Neural progenitor cell (in vitro differentiated cells): ENCODE measurements around the gene SYT1. TPM values are rescaled to one million over a fixed set of nuclear protein-coding genes. Genes with fewer than 3 reads are reported as not detected.

Source experiments
- DNase-seq: peaks from one replicate; pipeline ENCODE4 v3.0.0-alpha.2; 2016; ENCODE audit warnings: low spot score
- H2AFZ ChIP-seq: fragments of 200-600 bp; sonication (generic); replicated peaks from 2 replicates; pipeline ENCODE4 v1.6.1; 2016; ENCODE audit warnings: antibody characterized with exemption
- H3F3A ChIP-seq: fragments of 200-600 bp; sonication (generic); 2 replicates; pipeline ENCODE4 v1.6.1; 2016; ENCODE audit warnings: antibody characterized with exemption, low read depth
- H3K27ac ChIP-seq: fragments of 200-600 bp; sonication (generic); 2 replicates; pipeline ENCODE4 v1.5.1; 2016; ENCODE audit warnings: mild to moderate bottlenecking
- H3K27me3 ChIP-seq: fragments of 200-600 bp; sonication (generic); 2 replicates; pipeline ENCODE4 v1.6.1; 2016; ENCODE audit warnings: mild to moderate bottlenecking, moderate library complexity
- H3K36me3 ChIP-seq: fragments of 200-600 bp; sonication (generic); 2 replicates; pipeline ENCODE4 v1.5.1; 2016
- H3K4me1 ChIP-seq: fragments of 200-600 bp; sonication (generic); 2 replicates; pipeline ENCODE4 v1.6.1; 2016; ENCODE audit warnings: mixed run types
- H3K4me2 ChIP-seq: fragments of 200-600 bp; sonication (generic); 2 replicates; pipeline ENCODE4 v1.6.1; 2016
- H3K4me3 ChIP-seq: fragments of 200-600 bp; sonication (generic); 2 replicates; pipeline ENCODE4 v1.5.1; 2016
- H3K79me2 ChIP-seq: fragments of 200-600 bp; sonication (generic); 2 replicates; pipeline ENCODE4 v1.6.1; 2016; ENCODE audit warnings: low read depth
- H3K9ac ChIP-seq: fragments of 200-600 bp; sonication (generic); 2 replicates; pipeline ENCODE4 v1.6.1; 2016
- H3K9me3 ChIP-seq: fragments of 200-600 bp; sonication (generic); 2 replicates; pipeline ENCODE4 v1.5.1; 2016; ENCODE audit warnings: low read depth
- H4K20me1 ChIP-seq: fragments of 200-600 bp; sonication (generic); 2 replicates; pipeline ENCODE4 v1.6.1; 2016; ENCODE audit warnings: low read depth
- H3K27ac Mint-ChIP-seq: 3 replicates; pipeline ENCODE4 v1.8.0; 2021; ENCODE audit warnings: mixed read lengths
- H3K27me3 Mint-ChIP-seq: 2 replicates; pipeline ENCODE4 v1.8.0; 2022; ENCODE audit warnings: low read depth, mild to moderate bottlenecking, inconsistent platforms, moderate library complexity, mixed read lengths; ENCODE audit not compliant: insufficient read depth
- H3K36me3 Mint-ChIP-seq: 3 replicates; pipeline ENCODE4 v1.8.0; 2021; ENCODE audit warnings: mixed read lengths
- H3K4me1 Mint-ChIP-seq: 3 replicates; pipeline ENCODE4 v1.8.0; 2021; ENCODE audit warnings: mixed read lengths
- H3K4me3 Mint-ChIP-seq: 3 replicates; pipeline ENCODE4 v1.8.0; 2021; ENCODE audit warnings: mild to moderate bottlenecking, moderate library complexity, mixed read lengths
- H3K9me3 Mint-ChIP-seq: 3 replicates; pipeline ENCODE4 v1.8.0; 2020; ENCODE audit warnings: mixed read lengths
- CTCF ChIP-seq: fragments of 200-600 bp; sonication (generic); IDR thresholded peaks from 2 replicates; pipeline ENCODE4 v1.5.1; 2017; ENCODE audit warnings: antibody characterized with exemption, mild to moderate bottlenecking
- EZH2 ChIP-seq: fragments of 200-600 bp; sonication (generic); IDR thresholded peaks from 2 replicates; pipeline ENCODE4 v1.6.1; 2017; ENCODE audit warnings: antibody characterized with exemption, mild to moderate bottlenecking, moderate library complexity
- EZH2phosphoT487 ChIP-seq: fragments of 200-600 bp; sonication (generic); IDR thresholded peaks from 2 replicates; pipeline ENCODE4 v1.6.1; 2017; ENCODE audit warnings: antibody characterized with exemption
- total RNA-seq: library from RNA; depleted of rRNA; stranded (reverse); fragments of >200 nt; gene quantifications from 2 replicates; pipeline ENCODE4 v1.2.3, GENCODE V29; 2015; ENCODE audit warnings: low replicate concordance

The SYT1 gene
- total RNA-seq, 1 donor from 2014 or later = 36.9 TPM

DNA sequence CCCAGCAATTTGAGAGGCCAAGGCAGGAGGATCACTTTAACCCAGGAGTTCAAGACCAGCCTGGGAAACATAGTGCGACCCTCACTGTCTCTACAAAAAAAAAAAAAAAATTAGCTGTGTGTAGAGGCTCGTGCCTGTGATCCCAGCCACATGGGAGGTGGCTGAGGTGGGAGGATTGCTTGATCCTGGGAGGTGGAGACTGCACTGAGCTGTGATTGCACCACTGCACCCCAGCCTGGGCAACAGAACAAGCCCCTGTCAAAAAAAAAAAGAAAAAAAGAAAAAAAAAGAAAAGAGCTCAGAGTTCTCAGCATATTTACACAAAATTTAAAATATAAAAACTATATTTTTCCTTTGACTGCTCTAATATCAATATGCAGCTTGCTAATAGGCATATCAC, 260.8 kb downstream of the SYT1 start:
- no peak overlapping the region for H3K27ac ChIP-seq
- no peaks in the 10 kb centered on the region for H3K9me3 Mint-ChIP-seq
- no peaks in the 10 kb centered on the region for H3K36me3 ChIP-seq
- DNase-seq = no peak
- TF ChIP-seq EZH2 = no peak
- no peak for TF ChIP-seq EZH2phosphoT487
- no peak for TF ChIP-seq CTCF
- no peaks in the 10 kb centered on the region for H3K27me3 Mint-ChIP-seq
- no peaks in the 10 kb centered on the region for H3K27me3 ChIP-seq
- H3K4me2 ChIP-seq = no peak overlapping the region
- no peaks in the 10 kb centered on the region for H3K4me1 Mint-ChIP-seq
- no peak overlapping the region for H3K4me3 ChIP-seq
- no peaks in the 10 kb centered on the region for H4K20me1 ChIP-seq
- peaks cover 7% of the 10 kb centered on the region for H3K79me2 ChIP-seq
- H3K27ac Mint-ChIP-seq = no peak overlapping the region
- H2AFZ ChIP-seq = no peak overlapping the region
- no peaks in the 10 kb centered on the region for H3K9me3 ChIP-seq
- no peak overlapping the region for H3K9ac ChIP-seq
- no peaks in the 10 kb centered on the region for H3K36me3 Mint-ChIP-seq
- H3K4me3 Mint-ChIP-seq = no peak overlapping the region
- no peaks in the 10 kb centered on the region for H3F3A ChIP-seq
- peaks cover under 1% of the 10 kb centered on the region for H3K4me1 ChIP-seq

- Histone ChIP-seq H3K36me3 (no peaks in the 10 kb centered on the region), H3F3A (no peaks in the 10 kb centered on the region), H3K27ac (no peak overlapping the region), H3K27me3 (no peaks in the 10 kb centered on the region), H3K4me1 (no peaks in the 10 kb centered on the region), H3K4me2 (no peak overlapping the region), H2AFZ (no peak overlapping the region), H4K20me1 (no peaks in the 10 kb centered on the region), H3K9me3 (no peaks in the 10 kb centered on the region), H3K9ac (no peak overlapping the region), H3K4me3 (no peak overlapping the region), H3K79me2 (no peaks in the 10 kb centered on the region)
- DNase-seq = no peak
- Mint-ChIP-seq H3K9me3 (no peaks in the 10 kb centered on the region), H3K27me3 (no peaks in the 10 kb centered on the region), H3K27ac (no peak overlapping the region), H3K36me3 (no peaks in the 10 kb centered on the region), H3K4me3 (no peak overlapping the region), H3K4me1 (no peaks in the 10 kb centered on the region)
- TF ChIP-seq EZH2phosphoT487 = no peak
- TF ChIP-seq EZH2 = no peak
- no peak for TF ChIP-seq CTCF
Observed at GRCh38 chr12:79127271-79127751, 262.7 kb downstream of the SYT1 start.

GRCh38 chr12:79128956-79129355, 264.4 kb downstream of the SYT1 start:
- Mint-ChIP-seq H3K27ac (no peak overlapping the region), H3K27me3 (no peaks in the 10 kb centered on the region), H3K9me3 (no peaks in the 10 kb centered on the region), H3K36me3 (no peaks in the 10 kb centered on the region), H3K4me1 (no peaks in the 10 kb centered on the region), H3K4me3 (no peak overlapping the region)
- Histone ChIP-seq H2AFZ (no peak overlapping the region), H3K27me3 (no peaks in the 10 kb centered on the region), H3K4me1 (no peaks in the 10 kb centered on the region), H3K36me3 (no peaks in the 10 kb centered on the region), H3K27ac (no peak overlapping the region), H3K9ac (no peak overlapping the region), H3K9me3 (no peaks in the 10 kb centered on the region), H3K79me2 (no peaks in the 10 kb centered on the region), H3K4me3 (no peak overlapping the region), H4K20me1 (no peaks in the 10 kb centered on the region), H3F3A (no peaks in the 10 kb centered on the region), H3K4me2 (no peak overlapping the region)
- no peak for DNase-seq
- TF ChIP-seq CTCF (no peak), EZH2 (no peak)
